ENCODE measurements around the gene SYVN1.

SYVN1 gene

GRCh38 chr11:65115361-65116082, 18.8 kb downstream of the SYVN1 start:
- H3K27ac ChIP-seq: peak overlapping the region; percentile 100
- TF ChIP-seq, protein P1, sequence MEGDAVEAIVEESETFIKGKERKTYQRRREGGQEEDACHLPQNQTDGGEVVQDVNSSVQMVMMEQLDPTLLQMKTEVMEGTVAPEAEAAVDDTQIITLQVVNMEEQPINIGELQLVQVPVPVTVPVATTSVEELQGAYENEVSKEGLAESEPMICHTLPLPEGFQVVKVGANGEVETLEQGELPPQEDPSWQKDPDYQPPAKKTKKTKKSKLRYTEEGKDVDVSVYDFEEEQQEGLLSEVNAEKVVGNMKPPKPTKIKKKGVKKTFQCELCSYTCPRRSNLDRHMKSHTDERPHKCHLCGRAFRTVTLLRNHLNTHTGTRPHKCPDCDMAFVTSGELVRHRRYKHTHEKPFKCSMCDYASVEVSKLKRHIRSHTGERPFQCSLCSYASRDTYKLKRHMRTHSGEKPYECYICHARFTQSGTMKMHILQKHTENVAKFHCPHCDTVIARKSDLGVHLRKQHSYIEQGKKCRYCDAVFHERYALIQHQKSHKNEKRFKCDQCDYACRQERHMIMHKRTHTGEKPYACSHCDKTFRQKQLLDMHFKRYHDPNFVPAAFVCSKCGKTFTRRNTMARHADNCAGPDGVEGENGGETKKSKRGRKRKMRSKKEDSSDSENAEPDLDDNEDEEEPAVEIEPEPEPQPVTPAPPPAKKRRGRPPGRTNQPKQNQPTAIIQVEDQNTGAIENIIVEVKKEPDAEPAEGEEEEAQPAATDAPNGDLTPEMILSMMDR (conservative IDR thresholded peaks at IDR 0.05): no peak

DNA sequence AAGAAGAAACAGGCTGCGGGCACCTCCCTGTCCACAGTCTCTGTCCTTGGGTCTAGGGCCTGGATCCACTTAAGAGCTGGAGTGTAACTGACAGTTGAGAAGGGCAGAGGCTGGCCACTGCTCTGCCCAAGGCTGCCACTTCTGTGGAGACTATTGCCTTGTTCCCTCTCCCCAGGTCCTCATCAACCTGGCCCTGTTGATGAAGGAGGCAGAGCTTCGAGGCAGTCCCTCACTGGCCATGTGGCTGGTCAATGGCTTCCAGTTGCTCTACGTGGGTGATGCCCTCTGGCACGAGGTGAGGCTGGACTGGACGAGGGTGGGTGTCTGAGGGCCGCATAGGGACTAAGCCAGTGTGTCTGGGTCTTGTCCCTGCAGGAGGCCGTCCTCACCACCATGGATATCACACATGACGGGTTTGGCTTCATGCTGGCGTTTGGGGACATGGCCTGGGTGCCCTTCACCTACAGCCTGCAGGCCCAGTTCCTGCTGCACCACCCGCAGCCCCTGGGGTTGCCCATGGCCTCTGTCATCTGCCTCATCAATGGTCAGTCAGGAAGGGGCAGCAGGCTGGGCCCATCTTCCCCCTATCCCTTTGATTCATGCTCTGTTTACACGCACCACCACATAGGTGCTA, 19.7 kb downstream of the SYVN1 start:
- peak overlapping the region; percentile 100 for H3K27ac ChIP-seq
- TF ChIP-seq, protein P1 (conservative IDR thresholded peaks at IDR 0.05): no peak

GRCh38 chr11:65113839-65114238, 20.5 kb downstream of the SYVN1 start:
- H3K27ac ChIP-seq: peak overlapping the region; percentile 100
- TF ChIP-seq, protein P1 (conservative IDR thresholded peaks at IDR 0.05): no peak

- peak overlapping the region; percentile 100 for H3K27ac ChIP-seq
- TF ChIP-seq, protein P1 (conservative IDR thresholded peaks at IDR 0.05): no peak
These were observed 21.0 kb downstream of the SYVN1 start for GRCh38 chr11:65113361-65113756.

DNA sequence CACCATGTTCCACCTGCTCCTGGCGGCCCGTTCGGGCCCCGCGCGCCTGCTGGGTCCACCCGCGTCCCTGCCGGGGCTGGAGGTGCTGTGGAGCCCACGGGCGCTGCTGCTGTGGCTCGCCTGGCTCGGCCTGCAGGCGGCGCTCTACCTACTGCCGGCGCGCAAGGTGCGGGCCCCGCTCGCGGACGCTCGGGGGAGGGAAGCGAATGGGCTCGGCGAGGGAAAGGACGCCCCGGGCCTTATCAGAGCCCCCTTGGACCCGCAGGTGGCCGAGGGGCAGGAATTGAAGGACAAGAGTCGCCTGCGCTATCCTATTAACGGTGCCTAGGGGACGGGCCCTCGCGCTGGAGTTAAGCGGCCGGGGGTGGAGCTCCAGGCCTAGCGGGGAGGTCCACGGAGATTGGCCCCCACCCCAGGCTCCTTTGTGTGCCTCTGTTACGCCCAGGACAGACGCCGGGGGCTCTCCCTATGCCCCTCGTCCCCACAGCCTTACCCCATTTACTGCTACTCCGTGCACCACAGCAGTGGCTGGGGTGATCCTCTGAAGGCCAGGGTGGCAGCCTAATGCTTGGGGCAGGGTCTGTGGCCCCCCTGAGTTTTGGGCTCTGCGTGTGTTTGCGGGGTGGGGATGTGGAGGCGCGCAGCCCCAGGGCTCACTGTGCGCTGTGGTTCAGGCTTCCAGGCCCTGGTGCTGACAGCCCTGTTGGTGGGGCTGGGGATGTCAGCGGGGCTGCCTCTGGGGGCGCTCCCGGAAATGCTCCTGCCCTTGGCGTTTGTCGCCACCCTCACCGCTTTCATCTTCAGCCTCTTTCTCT, 21.6 kb downstream of the SYVN1 start:
- TF ChIP-seq, protein P1 (conservative IDR thresholded peaks at IDR 0.05): peak; percentile 100
- H3K27ac ChIP-seq: peak overlapping the region; percentile 100

DNA sequence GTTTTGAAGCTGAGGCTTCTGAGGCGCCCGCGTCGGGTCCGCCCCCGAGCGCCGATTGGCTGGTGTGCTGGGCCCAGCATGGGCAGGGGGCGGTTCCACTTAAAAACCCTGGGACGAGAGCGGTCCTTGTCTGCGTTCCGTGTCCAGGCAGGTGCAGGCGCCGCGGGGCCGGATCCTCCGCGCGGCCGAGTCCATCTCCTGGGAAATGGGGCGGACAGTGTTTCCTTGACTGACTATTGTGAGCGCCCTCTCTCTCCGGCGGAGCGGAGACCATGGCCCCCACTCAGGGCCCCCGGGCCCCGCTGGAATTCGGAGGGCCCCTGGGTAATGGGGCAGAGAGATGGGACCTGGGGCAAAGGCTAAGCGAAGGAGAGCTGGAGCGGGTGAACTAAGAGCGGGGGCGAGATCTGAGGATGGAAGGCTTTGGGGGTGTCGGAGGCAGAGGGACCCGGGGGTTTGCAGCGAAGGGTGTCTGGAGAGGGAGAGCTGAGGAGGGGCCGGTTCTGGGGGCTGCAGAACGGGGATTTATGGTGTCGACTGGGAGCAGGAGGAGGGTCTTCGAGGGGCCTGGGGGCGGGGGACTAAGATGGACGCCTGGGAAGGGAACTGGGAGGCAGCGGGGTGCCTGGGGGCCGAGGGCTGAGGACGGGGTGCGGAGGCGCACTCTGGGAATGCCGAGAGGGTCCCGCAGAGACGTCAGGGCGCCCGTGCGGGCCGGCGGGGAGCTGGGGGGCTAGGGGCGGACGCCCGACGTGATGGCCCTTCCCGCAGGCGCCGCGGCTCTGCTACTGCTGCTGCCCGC, 22.4 kb downstream of the SYVN1 start, which contains the start of gene TM7SF2:
TSS of gene TM7SF2 (plus strand) at position 129 of the 802 bp plus-strand sequence. CDS start at position 273, 144 bp downstream.
- TF ChIP-seq, protein P1 (conservative IDR thresholded peaks at IDR 0.05): no peak
- H3K27ac ChIP-seq: peak within 1 kb of the TSS; percentile 100
